ENCODE measurements around the gene VPS33A. TPM values are rescaled to one million over a fixed set of nuclear protein-coding genes. Genes with fewer than 3 reads are reported as not detected.

VPS33A gene
- total and polyA plus RNA-seq, 2 of the 13 experiments (the other 11 are each of a cell fraction or from before 2014, with no cell fraction given): 11.0 to 43.6 TPM

DNA sequence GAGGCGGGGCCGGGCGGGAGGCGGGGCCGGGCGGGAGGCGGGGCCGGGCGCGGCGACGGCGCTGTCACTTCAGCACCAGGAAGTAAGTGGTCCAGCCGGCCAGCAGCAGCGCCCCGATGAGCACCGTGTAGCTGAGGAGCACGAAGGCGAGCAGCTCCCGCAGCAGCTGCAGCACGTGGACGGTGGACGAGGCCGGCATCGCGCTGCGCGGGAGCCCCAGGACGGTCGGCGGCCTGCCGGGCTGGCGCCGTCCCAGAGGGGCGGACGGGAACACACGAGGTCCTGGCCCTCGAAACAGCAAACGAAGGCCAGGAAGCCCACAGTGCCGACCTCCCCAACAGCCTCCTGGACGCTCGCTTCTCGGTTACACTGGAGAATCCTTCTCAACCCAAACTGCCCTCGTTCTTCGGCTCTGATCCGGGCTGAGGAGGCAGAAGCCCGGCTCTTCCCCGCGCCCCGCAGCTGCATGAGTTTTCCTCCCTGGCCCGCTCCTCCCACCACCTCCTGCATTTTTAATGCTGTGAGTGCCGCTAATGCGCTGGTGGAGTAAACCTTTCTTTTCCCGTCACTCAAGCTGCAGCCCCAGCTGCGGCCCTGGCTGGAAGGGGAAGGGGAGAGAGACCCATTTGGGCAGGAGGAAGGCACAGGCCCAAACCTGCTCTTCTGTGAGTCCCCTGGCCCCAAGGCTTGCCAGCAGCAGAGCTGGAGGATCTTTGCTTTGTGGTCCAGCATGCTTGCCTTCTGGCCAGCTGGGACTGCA, 39.7 kb downstream of the VPS33A start (continued):
- TF ChIP-seq, protein P1, sequence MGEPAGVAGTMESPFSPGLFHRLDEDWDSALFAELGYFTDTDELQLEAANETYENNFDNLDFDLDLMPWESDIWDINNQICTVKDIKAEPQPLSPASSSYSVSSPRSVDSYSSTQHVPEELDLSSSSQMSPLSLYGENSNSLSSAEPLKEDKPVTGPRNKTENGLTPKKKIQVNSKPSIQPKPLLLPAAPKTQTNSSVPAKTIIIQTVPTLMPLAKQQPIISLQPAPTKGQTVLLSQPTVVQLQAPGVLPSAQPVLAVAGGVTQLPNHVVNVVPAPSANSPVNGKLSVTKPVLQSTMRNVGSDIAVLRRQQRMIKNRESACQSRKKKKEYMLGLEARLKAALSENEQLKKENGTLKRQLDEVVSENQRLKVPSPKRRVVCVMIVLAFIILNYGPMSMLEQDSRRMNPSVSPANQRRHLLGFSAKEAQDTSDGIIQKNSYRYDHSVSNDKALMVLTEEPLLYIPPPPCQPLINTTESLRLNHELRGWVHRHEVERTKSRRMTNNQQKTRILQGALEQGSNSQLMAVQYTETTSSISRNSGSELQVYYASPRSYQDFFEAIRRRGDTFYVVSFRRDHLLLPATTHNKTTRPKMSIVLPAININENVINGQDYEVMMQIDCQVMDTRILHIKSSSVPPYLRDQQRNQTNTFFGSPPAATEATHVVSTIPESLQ (CRISPR knock-in tag; conservative IDR thresholded peaks at IDR 0.05): no peak
- TF ChIP-seq BORCS8-MEF2B (CRISPR knock-in tag; IDR thresholded peaks at IDR 0.05) (peak; percentile 70; the same call in 1 of the 2 replicates), RAD51 (IDR thresholded peaks at IDR 0.05; ENCODE audit: borderline replicate concordance) (no peak), TMF1 (CRISPR knock-in tag; IDR thresholded peaks at IDR 0.05; ENCODE audit: low read depth) (peak; percentile 88), SMARCC2 (IDR thresholded peaks at IDR 0.05) (no peak), ZNF768 (CRISPR knock-in tag; IDR thresholded peaks at IDR 0.05) (peak; percentile 78; the same call in 1 of the 2 replicates), ZNF614 (CRISPR knock-in tag; IDR thresholded peaks at IDR 0.05; ENCODE audit: borderline replicate concordance) (no peak), FOXJ3 (CRISPR knock-in tag; IDR thresholded peaks at IDR 0.05; ENCODE audit: borderline replicate concordance) (no peak), CHD4 (IDR thresholded peaks at IDR 0.05; ENCODE audit: borderline replicate concordance, low read length) (no peak)
- TF ChIP-seq, protein P2, sequence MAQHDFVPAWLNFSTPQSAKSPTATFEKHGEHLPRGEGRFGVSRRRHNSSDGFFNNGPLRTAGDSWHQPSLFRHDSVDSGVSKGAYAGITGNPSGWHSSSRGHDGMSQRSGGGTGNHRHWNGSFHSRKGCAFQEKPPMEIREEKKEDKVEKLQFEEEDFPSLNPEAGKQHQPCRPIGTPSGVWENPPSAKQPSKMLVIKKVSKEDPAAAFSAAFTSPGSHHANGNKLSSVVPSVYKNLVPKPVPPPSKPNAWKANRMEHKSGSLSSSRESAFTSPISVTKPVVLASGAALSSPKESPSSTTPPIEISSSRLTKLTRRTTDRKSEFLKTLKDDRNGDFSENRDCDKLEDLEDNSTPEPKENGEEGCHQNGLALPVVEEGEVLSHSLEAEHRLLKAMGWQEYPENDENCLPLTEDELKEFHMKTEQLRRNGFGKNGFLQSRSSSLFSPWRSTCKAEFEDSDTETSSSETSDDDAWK (CRISPR knock-in tag; IDR thresholded peaks at IDR 0.05): no peak
- TF ChIP-seq, protein P3, sequence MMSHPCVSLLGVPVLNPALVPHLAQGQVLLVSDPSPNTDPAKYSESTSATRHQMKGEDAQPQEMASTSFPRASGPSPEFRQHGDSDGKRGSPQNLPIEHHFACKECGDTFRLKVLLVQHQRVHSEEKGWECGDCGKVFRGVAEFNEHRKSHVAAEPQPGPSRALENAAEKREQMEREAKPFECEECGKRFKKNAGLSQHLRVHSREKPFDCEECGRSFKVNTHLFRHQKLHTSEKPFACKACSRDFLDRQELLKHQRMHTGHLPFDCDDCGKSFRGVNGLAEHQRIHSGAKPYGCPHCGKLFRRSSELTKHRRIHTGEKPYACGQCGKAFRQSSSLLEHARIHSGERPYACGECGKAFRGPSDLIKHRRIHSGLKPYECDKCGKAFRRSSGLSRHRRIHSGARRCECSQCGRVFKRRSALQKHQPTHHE (CRISPR knock-in tag; IDR thresholded peaks at IDR 0.05; ENCODE audit: borderline replicate concordance): peak; percentile 13; the same call in 1 of the 2 replicates
- TF ChIP-seq, protein P4, sequence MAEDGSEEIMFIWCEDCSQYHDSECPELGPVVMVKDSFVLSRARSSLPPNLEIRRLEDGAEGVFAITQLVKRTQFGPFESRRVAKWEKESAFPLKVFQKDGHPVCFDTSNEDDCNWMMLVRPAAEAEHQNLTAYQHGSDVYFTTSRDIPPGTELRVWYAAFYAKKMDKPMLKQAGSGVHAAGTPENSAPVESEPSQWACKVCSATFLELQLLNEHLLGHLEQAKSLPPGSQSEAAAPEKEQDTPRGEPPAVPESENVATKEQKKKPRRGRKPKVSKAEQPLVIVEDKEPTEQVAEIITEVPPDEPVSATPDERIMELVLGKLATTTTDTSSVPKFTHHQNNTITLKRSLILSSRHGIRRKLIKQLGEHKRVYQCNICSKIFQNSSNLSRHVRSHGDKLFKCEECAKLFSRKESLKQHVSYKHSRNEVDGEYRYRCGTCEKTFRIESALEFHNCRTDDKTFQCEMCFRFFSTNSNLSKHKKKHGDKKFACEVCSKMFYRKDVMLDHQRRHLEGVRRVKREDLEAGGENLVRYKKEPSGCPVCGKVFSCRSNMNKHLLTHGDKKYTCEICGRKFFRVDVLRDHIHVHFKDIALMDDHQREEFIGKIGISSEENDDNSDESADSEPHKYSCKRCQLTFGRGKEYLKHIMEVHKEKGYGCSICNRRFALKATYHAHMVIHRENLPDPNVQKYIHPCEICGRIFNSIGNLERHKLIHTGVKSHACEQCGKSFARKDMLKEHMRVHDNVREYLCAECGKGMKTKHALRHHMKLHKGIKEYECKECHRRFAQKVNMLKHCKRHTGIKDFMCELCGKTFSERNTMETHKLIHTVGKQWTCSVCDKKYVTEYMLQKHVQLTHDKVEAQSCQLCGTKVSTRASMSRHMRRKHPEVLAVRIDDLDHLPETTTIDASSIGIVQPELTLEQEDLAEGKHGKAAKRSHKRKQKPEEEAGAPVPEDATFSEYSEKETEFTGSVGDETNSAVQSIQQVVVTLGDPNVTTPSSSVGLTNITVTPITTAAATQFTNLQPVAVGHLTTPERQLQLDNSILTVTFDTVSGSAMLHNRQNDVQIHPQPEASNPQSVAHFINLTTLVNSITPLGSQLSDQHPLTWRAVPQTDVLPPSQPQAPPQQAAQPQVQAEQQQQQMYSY (CRISPR knock-in tag; IDR thresholded peaks at IDR 0.05): peak; percentile 66
- TF ChIP-seq, protein P5, sequence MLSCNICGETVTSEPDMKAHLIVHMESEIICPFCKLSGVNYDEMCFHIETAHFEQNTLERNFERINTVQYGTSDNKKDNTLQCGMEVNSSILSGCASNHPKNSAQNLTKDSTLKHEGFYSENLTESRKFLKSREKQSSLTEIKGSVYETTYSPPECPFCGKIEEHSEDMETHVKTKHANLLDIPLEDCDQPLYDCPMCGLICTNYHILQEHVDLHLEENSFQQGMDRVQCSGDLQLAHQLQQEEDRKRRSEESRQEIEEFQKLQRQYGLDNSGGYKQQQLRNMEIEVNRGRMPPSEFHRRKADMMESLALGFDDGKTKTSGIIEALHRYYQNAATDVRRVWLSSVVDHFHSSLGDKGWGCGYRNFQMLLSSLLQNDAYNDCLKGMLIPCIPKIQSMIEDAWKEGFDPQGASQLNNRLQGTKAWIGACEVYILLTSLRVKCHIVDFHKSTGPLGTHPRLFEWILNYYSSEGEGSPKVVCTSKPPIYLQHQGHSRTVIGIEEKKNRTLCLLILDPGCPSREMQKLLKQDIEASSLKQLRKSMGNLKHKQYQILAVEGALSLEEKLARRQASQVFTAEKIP (CRISPR knock-in tag; IDR thresholded peaks at IDR 0.05; ENCODE audit: borderline replicate concordance): no peak

Data from HepG2 (cell line).